GM12874 (cell line): Measurements from ENCODE around the gene TTC23L.

ENCODE experiments used
- CTCF ChIP-seq: IDR thresholded peaks from 2 replicates; pipeline ENCODE4 v1.5.1; 2011; ENCODE audit warnings: low read depth, mild to moderate bottlenecking, control low read depth, low read length, moderate library complexity; ENCODE audit not compliant: insufficient read depth

The TTC23L gene

GRCh38 chr5:34838785-34839714, at the start of gene TTC23L:
Gene TTC23L (plus strand): TSS chr5:34839164. CDS start chr5:34840672, 1,508 bp downstream.
- no peak for TF ChIP-seq CTCF

- no peak for TF ChIP-seq CTCF
Observed at GRCh38 chr5:34789639-34790038, 49.3 kb upstream of the TTC23L start.

- TF ChIP-seq CTCF, result no peak
Observed at GRCh38 chr5:34790069-34790468, 48.9 kb upstream of the TTC23L start.

GRCh38 chr5:34791761-34792244, 47.2 kb upstream of the TTC23L start:
- TF ChIP-seq CTCF, result no peak

- TF ChIP-seq CTCF, result no peak
Observed at GRCh38 chr5:34802834-34803563, 36.0 kb upstream of the TTC23L start.

GRCh38 chr5:34803974-34804732, 34.8 kb upstream of the TTC23L start:
- no peak for TF ChIP-seq CTCF
